HG03442 (cell line): ENCODE measurements around the gene MOGAT3.

Source experiments
- ATAC-seq: cut with Tn5 transposase; IDR thresholded peaks from one replicate; pipeline ENCODE4 v1.9.1; 2021; ENCODE audit warnings: mild to moderate bottlenecking, moderate library complexity; ENCODE audit not compliant: unreplicated experiment

The MOGAT3 gene

DNA sequence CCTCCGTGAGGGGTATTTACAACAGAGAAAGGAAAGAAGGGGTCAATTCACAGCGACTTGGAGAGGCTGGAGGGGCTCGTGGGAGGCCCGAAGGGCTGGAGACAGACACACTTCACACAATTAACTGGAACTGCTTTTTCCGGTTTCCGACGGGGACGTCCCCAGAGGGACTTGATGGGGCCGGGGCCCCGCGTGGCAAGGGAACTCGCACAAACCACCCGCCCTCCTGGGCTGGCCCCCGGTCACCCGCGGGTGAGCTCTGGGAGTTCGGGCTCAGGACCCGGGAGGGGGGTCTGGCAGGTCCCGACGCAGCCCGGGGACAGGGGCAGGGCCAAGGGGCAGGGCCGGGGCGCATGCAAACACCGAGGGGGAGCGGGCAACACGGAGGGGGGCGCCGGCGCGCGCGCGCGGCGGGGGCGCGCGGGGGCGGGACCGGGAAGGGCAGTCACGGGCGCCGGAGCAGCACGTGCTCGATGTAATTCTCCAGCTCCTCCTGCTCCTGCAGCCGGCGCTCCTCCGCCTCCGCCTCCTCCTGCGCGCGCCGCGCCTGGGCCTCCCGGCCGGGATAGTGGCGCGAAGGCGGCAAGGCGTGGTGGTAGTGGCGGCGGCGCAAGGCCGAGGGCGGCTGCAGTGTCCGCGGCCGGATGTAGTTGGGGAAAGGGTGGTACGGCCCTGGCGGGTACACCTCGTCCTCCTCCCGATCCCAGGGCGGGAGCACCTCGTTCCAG is 38.1 kb downstream of the MOGAT3 start:
- no peak for ATAC-seq

DNA sequence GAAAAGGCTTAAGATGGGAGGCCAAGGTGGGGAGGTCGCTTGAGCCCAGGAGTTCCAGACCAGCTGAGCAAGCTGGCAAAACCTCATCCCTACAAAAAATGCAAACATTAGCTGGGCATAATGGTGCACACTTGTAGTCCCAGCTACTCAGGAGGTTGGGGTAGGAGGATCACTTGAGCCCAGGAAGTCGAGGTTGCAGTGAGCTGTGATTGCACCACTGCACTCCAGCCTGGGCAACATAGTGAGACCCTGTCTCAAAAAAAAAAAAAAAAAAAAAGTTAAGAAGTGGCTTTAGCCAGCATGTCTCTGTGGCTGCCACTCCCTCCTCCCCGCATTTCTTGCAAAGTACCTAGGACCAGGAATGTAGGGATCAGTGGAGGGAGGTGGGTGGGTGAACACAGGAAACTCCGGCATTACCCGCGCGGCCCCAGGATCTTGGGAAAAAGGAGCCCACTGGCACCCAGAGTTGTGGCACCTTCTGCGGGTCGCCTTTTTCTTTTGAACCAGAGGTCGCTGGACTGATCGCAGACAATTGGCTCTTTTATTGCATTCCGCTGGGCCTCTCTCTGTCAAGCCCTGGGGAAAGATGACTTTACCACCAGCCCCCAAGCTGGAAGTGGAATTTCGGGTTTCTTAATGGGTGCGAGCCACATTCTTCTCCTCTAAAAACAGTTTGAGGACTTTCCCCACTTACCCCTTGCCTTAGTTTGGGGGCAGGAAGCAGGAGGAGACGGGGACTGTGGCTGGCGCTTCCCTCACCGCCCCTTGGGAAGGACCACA is 39.0 kb downstream of the MOGAT3 start:
- no peak for ATAC-seq

DNA sequence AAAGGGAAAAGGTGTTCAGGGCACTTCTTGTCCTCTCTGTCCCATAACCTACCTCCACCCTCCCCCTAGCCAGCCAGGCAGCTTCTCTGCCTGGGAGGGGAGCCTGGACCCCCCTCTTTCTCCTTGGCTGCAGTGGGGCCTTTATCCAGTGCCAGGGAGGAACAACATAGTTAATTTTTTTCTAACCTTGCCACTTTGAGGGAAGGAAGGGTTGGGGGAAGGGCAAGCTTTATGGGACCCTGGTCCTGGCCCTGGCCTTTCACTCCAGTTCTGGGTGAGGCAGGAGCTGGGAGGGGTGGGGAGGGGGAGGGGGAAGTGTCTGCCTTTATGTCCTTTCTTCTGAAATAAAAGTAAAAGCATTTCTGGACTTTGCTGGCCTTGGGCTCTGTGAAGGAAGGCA is 39.9 kb downstream of the MOGAT3 start:
- ATAC-seq, result no peak

DNA sequence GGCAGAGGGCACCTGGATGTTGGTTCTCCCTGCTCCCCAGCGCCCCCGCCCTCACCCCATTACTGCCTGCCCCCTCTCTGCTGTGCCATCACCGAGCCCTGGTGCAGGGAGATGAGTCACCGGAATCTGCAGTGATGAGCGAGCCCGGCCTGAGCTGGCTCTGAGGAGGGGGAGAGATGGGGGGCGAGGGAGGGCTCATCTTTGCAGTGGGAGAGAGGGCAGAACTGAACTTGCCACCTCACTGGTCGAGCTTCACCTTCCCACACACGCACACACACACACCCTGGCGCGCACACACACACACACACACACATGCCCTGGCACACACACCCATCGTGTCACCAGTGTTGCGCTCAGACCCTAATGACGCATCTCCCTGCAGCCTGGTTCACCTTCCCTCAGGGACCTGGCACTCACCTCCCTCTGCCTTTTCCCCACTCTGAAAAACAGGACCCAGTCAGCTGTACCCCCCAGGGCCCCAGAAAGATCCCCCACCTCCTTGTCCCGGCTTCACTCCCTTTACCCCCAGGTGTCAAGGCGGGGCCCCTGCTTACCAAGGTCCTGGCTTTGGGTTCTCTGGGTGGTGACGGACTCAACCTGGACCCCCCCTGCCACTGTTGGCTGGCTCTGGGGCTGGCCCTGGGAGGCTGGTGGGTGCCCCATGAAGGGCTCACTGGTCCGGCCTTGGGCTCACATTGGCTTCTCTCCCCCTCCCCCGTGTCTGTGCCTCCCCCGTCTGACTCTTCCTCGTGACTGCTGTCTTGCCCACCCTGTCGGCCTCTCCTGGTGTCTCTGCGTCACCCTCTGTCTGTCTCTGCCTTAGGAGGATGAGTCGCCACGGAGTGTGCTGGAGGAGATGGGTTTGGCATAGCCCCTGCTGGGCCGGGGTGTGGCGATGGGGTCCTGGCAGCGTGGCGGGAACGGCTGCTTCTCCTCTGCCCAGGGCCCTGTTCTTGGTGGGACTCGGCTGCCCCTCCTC is 40.9 kb downstream of the MOGAT3 start:
- ATAC-seq, result no peak

DNA sequence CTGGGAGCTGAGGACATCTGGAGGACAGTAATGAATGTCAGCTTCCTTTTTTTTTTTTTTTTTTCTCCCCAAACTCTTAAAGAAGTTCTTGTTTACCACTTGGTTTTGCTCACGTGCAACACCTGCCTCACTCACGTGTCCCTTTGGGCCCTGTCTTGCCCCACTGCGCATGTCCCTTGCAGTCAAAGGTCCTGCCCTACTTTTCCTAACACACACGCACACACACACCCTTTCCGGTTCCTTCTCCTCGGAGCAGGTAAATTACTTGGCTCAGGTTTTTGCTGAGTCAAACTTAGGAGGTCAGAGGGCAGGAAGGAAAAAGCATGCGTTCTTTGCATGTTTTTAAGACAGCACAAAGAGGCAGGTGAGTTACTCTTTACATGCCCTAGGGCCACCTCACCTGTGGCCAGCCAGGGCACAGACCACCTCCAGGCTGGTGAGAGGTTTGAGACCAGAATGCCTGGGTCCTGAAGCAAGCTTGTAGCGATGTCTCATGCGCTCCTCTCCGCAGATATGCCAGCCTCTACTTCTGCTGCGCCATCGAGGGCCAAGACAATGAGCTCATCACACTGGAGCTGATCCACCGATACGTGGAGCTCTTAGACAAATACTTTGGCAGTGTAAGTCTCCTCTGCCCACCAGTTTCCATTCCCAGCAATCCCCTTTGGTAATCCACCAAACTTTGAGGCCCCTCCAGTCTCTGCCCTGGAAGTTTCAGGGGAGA is 43.8 kb downstream of the MOGAT3 start:
- ATAC-seq, result no peak

DNA sequence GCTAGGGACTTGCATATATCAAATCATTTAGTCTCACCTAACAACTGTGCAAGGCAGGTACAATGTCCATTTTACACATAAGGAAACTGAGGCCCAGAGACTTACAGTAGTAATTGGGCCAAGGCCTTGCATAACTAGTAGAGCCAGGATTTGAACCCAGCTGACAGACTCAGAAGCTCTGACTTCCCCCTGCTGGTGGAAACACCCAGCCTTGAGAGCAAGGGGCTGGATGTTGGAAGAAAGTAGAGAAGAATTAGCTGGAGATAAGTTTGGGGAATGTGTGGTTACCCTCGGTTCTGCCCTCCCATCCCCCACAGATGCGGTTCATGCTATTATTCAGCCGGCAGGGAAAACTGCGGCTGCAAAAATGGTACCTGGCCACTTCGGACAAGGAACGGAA is 44.6 kb downstream of the MOGAT3 start:
- ATAC-seq, result no peak

DNA sequence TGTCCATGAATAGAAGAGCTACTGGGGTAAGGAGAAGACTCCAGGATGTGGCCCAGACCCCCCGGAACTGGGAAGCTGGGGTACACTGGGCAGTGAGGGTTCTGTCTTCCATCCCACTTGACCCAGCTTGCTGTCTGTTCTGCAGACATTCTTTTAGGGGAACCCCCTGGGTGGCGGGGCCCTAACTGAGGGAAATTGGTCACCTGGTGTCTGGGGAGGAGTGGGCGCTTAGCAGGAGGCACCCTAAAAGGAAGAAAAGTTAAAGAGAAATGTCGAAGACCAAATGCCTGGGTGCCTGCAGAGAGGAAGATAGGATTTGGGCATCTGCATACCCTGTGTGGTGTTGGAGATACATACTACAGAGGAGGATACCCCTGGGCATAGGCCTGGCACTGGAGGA is 45.5 kb downstream of the MOGAT3 start:
- ATAC-seq, result no peak

DNA sequence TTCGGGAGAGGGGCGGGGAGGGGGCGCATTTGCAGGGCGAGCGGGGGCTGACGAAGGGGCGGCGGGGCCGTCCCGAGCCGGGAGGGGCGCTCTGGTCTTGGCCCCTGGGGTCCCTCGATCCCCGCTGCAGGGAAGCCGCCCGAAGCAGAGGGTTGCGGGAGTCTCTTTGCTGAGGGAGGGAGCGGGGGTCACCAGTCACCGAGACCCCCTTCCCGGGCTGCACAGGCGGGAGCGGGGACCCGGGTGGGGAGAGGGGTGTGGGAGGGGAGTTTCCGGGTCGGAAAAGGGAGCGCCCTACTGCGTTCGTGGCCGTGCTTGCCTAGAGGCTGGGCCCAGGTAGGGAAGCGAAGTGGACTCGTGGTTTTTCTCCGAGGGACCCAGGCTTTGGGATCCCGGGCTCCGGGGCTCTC is 46.1 kb downstream of the MOGAT3 start:
- ATAC-seq, result peak; percentile 21

DNA sequence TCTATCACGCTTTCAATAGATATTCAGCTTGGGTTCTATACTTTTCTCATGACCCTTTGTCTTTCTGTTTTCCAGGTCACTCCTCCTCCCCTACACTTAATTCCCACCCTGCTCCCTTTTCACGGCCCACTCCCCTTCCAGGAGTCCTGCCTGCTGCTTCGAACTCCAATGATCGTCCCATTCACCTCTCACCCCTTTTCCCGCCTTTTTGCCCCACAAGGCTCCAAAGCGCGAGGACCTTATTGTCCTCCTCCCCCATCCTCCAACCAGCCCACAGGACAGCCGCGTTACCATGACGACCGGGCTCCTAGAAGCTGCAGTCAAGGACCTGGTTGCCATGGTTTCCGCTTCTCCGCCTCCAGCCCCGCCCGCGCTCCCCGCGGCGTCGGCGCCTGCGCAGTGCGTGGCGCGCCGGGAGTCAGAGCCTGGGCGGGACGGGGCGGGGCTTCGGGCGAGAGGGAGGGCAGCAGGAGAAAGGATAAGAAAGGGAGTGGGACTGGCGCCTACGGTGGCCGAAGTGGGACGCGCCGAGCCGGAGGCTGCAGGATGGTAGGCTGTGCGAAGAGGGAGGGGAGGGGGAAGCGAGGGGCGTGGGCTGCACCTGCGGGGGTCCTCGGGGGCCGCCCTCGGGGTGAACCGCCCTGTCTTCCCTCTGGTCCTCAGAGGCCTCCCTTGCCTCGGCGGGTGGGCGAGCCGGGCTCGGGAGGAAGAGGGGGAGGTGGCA is 46.7 kb downstream of the MOGAT3 start, which contains the start of gene AP1S1:
Gene AP1S1 (plus strand): TSS at position 508 of the 724 bp plus-strand sequence. CDS start 39 bp downstream, at position 547.
- peak; percentile 68 for ATAC-seq

DNA sequence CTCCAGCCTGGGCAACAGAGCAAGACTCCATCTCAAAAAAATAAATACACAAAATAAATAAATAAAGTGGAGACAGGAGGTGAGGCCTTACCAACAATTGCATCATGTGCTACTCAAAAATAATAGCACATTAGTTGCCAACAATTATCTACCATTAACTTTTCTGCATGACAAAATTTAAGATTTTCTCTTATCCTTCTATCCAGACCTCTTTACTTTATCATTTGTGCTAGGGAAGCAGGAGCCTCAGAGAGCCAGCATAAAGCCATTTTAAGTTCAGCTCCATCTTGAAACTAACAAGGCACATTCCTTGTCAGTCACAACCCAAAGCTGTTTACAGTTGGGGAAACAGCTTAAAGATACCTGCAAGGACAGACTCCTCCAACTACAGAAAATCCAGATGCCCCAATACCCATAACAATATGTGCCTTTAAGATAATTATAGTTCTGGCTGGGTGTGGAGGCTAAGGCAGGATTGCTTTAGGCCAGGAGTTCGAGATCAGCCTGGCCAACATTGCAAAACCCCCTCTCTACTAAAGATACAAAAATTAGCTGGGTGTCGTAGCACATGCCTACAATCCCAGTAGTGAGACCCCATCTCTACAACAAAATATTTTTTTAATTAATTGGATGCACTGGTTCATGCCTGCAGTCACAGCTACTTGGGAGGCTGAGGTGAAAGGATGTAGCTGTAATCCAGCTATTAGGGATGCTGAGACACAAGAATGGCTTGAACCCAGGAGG is 48.8 kb downstream of the MOGAT3 start:
- no peak for ATAC-seq
